GM12801 (cell line): ENCODE measurements around the gene KHDC3L.

Source experiments
- TF ChIP-seq, protein P1 (sequence below): IDR thresholded peaks from one replicate; pipeline ENCODE4 v1.5.1; 2011; ENCODE audit warnings: control low read depth; ENCODE audit not compliant: insufficient read length; ENCODE audit errors: extremely low read depth

Gene KHDC3L

DNA sequence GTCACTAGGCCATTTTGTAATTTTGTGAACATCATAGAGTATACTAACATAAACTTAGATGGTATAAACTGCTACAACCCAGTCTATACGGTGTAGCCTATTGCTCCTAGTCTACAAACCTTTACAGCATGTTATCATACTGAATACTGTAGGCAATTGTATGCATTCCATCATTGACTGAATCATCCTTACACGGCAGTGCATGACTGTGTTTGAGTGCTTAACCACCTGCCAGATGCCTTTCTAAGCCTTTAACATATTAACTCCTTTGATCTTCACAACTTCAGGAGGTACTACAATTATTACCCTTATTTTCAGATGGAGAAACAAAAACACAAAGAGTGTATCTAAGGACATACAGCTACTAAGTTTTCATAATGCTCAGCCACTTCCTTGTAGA lies 22.4 kb upstream of the KHDC3L start:
- TF ChIP-seq, protein P1, sequence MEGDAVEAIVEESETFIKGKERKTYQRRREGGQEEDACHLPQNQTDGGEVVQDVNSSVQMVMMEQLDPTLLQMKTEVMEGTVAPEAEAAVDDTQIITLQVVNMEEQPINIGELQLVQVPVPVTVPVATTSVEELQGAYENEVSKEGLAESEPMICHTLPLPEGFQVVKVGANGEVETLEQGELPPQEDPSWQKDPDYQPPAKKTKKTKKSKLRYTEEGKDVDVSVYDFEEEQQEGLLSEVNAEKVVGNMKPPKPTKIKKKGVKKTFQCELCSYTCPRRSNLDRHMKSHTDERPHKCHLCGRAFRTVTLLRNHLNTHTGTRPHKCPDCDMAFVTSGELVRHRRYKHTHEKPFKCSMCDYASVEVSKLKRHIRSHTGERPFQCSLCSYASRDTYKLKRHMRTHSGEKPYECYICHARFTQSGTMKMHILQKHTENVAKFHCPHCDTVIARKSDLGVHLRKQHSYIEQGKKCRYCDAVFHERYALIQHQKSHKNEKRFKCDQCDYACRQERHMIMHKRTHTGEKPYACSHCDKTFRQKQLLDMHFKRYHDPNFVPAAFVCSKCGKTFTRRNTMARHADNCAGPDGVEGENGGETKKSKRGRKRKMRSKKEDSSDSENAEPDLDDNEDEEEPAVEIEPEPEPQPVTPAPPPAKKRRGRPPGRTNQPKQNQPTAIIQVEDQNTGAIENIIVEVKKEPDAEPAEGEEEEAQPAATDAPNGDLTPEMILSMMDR = no peak

DNA sequence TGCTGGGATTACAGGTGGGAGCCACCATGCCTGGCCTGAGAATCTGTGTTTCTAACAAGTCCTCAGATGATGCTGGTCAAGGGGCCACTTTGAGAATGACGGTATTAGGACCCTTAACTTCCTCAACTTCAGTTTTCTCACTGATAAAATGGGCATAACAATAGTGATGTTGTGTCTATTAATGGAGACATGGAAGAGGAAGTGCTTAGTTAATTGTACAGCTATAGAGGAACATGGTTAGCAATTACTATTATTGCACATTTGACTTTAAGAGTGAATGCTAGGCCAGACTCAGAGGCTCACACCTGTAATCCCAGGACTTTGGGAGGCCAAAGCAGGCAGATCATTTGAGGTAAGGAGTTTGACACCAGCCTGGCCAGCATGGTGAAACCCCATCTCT lies 21.1 kb upstream of the KHDC3L start:
- TF ChIP-seq, protein P1 = no peak

DNA sequence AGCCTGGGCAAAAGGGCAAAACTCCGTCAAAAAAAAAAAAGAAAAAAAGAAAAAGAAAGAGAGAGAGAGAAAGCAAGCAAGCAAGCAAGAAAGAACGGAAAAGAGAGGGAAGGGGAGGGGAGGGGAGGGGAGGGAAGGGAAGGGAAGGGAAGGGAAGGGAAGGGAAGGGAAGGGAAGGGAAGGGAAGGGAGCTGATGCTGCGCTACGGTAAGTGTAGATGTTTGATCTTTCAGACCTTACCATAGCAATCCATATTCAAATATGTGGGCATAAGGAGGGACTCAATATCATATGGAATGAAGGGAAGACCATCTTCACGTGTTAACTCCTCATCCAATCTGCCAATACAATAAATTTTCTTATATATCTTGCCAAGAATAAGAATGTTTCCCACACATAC lies 20.3 kb upstream of the KHDC3L start:
- TF ChIP-seq, protein P1 = no peak

DNA sequence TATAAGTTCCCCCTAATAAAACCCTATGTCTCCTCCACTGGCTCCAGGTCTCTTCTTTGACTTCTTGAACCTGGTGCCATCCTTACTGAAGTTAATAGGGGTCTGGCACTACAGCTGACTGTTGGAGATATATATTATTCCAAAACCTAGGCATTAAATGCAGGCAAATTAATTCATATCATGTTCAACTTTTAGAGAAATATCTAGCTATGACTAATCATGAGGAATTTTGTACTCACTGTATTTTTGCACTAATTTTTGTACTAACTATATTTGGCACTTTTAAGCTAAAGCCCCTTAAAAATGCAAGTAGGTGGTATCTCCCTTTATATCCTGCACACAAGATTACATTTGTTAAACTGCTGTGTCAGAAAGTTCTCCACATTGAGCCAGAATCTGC lies 19.3 kb upstream of the KHDC3L start:
- TF ChIP-seq, protein P1 = no peak

DNA sequence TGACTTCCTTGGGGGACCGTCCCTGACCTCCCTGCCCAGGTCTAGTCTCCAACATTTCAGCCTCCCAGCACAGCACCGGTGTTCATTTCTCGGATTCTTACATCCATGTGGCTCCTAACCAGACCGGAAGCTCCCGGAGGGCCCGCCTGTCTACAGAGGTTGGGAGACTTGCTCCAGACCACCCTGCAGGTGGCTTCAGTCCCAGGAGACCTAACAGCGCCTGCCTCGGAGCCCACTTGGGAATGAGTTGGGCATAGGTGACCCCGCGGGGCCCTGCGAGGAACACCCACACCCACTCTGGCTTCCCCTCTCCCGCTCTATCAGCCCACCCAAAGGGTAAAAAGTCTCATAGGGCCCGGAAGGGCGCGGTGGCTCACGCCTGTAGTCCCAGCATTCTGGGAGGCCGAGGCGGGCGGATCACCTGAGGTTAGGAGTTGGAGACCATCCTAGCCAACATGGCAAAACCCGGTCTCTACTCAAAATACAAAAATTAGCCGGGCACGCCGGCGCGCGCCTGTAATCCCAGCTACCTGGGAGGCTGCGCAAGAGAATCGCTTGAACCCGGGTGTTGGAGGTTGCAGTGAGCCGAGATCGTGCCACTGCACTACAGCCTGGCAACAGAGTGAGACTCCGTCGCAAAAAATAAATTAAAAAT lies 13.8 kb upstream of the KHDC3L start:
- TF ChIP-seq, protein P1 = no peak

DNA sequence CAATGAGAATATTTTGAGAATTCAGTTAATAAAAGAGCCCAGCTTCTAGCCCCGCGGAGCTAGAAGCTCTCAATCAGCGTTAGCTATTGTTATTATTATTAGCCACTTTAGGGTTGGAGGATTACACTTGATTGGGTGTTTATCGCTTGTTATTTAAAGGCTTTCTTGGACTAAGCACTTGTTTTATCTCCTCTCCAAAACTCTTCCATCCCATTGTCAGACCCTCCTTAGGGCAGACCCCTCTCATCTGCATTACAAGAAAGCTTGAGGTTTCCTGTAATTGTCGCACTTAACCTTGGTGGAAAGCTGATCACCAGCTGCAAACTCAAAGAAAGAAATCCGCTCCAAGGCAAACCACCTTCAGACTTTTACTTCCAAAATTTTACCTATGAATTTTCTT lies 13.1 kb upstream of the KHDC3L start:
- TF ChIP-seq, protein P1 = no peak

DNA sequence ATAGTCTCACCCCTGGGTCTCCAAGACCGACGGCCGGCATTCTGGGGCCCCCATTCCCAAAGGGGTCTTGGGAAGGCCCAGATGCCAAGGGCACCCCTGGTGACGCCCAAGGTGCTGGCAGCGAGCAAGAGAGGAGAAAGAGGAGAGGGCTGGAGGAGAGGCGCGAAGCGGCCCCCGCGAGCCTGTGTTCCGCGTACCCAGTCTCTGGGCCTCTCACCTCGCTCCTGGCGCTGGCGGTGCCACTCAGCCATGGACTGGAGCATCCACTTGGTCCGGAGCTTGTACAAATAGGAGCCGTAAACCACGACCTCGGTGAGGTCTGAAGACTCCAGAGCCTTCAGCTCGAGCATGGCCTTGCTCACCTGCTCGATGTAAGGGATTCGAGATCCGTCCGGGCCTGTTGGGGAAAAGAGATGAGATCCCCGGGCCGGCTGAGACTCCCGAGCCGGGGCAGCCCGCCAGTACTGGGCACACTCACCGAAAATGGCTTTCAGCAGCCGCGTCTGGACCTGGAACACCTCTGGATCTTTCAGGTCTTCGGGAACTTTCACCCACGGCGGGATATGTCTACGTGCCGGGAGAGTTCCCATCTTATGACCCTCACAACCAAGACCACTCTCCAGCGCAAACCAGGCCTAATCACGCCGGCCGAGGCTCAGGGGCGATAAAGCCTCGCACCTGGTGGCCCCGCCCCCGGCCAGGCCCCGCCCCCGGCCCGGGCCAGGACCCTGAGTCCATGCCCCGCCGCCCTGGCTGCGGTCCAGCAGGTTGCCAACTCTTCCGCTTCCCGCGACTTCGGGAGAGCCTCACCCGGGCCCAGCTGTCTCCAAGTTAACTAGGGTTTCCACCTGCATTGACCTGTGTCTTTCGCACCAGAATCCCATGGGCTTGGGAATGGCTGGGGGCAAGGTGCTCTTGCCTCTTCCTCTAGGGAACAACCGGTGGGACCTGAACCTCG lies 8.5 kb upstream of the KHDC3L start, which contains the start of gene DPPA5:
TSS of gene DPPA5 (minus strand) at position 641 of the 958 bp plus-strand sequence. CDS start at position 590, 51 bp downstream.
- TF ChIP-seq, protein P1 = no peak
